ENCODE data around the gene CLEC11A.

The CLEC11A gene

GRCh38 chr19:50695251-50696093, 27.7 kb upstream of the CLEC11A start:
- no peak overlapping the region for H3K4me3 ChIP-seq (ENCODE audit: low read depth, low read length)
- DNase-seq (ENCODE audit: low read depth, low spot score), result no peak
- CTCF ChIA-PET, result interaction anchor here (0.8 to 2.4 kb wide), 3 partner anchors 10 to 88 kb away, joined by 3 to 9 read pairs (median 4); no protein-coding TSS in a partner anchor
- POLR2A ChIA-PET, result no interaction called here
- no peak for TF ChIP-seq CTCF (IDR thresholded peaks at IDR 0.05; ENCODE audit: insufficient read depth, low read length, missing control alignments)

GRCh38 chr19:50696094-50696483, 27.1 kb upstream of the CLEC11A start:
- ChIA-PET CTCF (interaction anchor here (0.8 to 2.4 kb wide), 3 partner anchors 9 to 88 kb away, joined by 3 to 9 read pairs (median 4); no protein-coding TSS in a partner anchor), POLR2A (no interaction called here)
- TF ChIP-seq CTCF (IDR thresholded peaks at IDR 0.05; ENCODE audit: insufficient read depth, low read length, missing control alignments), result no peak
- no peak overlapping the region for H3K4me3 ChIP-seq (ENCODE audit: low read depth, low read length)
- DNase-seq (ENCODE audit: low read depth, low spot score), result no peak

GRCh38 chr19:50697414-50698124, 25.6 kb upstream of the CLEC11A start:
- ChIA-PET CTCF (no interaction called here), POLR2A (interaction anchor here (0.8 kb wide), 1 partner anchor 25 kb away, joined by 3 read pairs; the partner anchor contains the start of gene CLEC11A)
- TF ChIP-seq CTCF (IDR thresholded peaks at IDR 0.05; ENCODE audit: insufficient read depth, low read length, missing control alignments), result no peak
- no peak overlapping the region for H3K4me3 ChIP-seq (ENCODE audit: low read depth, low read length)
- DNase-seq (ENCODE audit: low read depth, low spot score), result no peak

- TF ChIP-seq CTCF (IDR thresholded peaks at IDR 0.05; ENCODE audit: insufficient read depth, low read length, missing control alignments), result no peak
- ChIA-PET CTCF (interaction anchor here (2.1 to 7.1 kb wide), 2 partner anchors 31 to 81 kb away, joined by 8 to 75 read pairs; no protein-coding TSS in a partner anchor), POLR2A (no interaction called here)
- DNase-seq (ENCODE audit: low read depth, low spot score), result no peak
- no peak overlapping the region for H3K4me3 ChIP-seq (ENCODE audit: low read depth, low read length)
These were observed 21.7 kb upstream of the CLEC11A start for GRCh38 chr19:50701367-50701985.

- DNase-seq (ENCODE audit: low read depth, low spot score), result no peak
- TF ChIP-seq CTCF (IDR thresholded peaks at IDR 0.05; ENCODE audit: insufficient read depth, low read length, missing control alignments), result no peak
- ChIA-PET CTCF (interaction anchor here (0.6 to 7.1 kb wide), 6 partner anchors 14 to 165 kb away, joined by 3 to 75 read pairs (median 11); partner anchors contain the start of gene CLEC11A), POLR2A (interaction anchor here (0.9 kb wide), 1 partner anchor 191 kb away, joined by 3 read pairs; the partner anchor contains the start of gene JOSD2)
- H3K4me3 ChIP-seq (ENCODE audit: low read depth, low read length), result no peak overlapping the region
These were observed 20.9 kb upstream of the CLEC11A start for GRCh38 chr19:50702158-50702870.
